Ramos (cell line): Measurements from ENCODE around the gene MYO1G.

Experiments
- in situ Hi-C: fragments of 300-500 bp; cut with MboI; formaldehyde crosslinking; loops from one replicate; pipeline ENCODE4 v1.14.3; 2022; ENCODE audit warnings: low sequenced_read_pairs; ENCODE audit not compliant: unreplicated experiment

MYO1G gene

GRCh38 chr7:44983742-44984477 lies 5.1 kb upstream of the MYO1G start:
- in situ Hi-C loops, result loop anchor here (25.0 kb wide), 1 partner anchor 897 kb away; the partner anchor contains the start of gene POLM

- in situ Hi-C loops, result loop anchor here (25.0 kb wide), 1 partner anchor 896 kb away; the partner anchor contains the start of gene POLM
Measured at GRCh38 chr7:44982970-44983369, 4.2 kb upstream of the MYO1G start.

DNA sequence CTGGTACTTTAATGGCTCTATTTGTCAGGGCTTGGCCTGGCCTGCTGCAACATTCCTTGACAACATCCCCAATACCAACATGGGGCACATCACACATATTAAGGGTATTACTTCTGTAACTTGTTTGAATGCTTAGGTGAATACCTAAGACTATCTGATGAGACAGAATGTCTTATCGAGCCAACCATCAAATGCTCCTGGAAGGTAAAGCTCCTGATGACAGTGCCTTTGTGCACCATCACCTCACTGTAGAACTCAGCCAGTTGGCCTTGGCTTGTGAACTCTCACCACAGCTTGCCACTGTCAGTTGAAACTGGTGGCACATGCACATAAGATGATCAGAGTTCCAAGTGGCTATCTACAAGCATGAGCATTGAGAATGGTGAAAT lies 3.7 kb upstream of the MYO1G start:
- in situ Hi-C loops, result loop anchor here (25.0 kb wide), 1 partner anchor 895 kb away; the partner anchor contains the start of gene POLM

- in situ Hi-C loops, result loop anchor here (25.0 kb wide), 1 partner anchor 894 kb away; the partner anchor contains the start of gene POLM
Measured at GRCh38 chr7:44981035-44981706, 2.4 kb upstream of the MYO1G start.

- in situ Hi-C loops, result loop anchor here (25.0 kb wide), 1 partner anchor 893 kb away; the partner anchor contains the start of gene POLM
Measured at GRCh38 chr7:44980393-44981034, 1.7 kb upstream of the MYO1G start.

- in situ Hi-C loops, result loop anchor here (10.0 to 25.0 kb wide), 2 partner anchors 155 to 892 kb away; partner anchors contain the start of gene POLM
Measured at GRCh38 chr7:44979481-44980392, 922 bp upstream of the MYO1G start.

- in situ Hi-C loops, result loop anchor here (10.0 to 25.0 kb wide), 2 partner anchors 157 to 891 kb away; partner anchors contain the start of gene POLM
Measured at GRCh38 chr7:44977959-44978335, 868 bp downstream of the MYO1G start.

DNA sequence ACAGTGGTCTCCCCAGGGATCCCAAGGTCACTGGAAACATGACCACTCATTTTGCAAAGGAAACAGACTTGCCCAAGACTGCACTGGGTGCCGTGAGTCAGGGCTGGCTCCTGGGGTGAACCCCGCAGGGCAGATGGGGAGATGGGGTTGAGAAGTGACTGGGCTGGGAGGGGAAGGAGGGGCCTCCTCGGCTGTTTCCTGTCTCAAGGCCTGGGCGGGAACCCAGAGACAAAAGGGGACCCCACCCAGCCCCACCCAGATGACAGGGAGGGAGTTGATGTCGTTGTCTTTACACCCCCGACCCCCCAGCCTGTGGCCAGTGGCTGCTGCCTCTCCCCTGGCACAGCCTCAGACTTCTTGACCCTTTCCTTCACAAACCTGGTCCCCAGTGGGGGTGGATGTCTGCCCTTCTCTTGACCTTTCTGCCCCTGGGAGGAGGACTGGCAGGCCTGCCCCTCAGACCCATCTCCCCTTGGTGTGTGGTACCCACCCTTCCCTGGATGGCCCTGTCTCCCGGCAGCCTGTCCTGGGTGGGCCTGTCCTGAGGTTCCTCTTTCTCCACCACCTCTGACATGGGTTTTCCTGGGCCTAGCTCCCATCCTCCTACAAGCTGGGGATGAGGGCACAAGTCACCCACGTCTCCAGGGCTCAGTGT lies 1.4 kb downstream of the MYO1G start:
- in situ Hi-C loops, result loop anchor here (10.0 to 25.0 kb wide), 2 partner anchors 157 to 890 kb away; partner anchors contain the start of gene POLM

GRCh38 chr7:44976746-44977196 lies 2.0 kb downstream of the MYO1G start:
- in situ Hi-C loops, result loop anchor here (10.0 to 25.0 kb wide), 2 partner anchors 158 to 889 kb away; partner anchors contain the start of gene POLM

GRCh38 chr7:44976040-44976745 lies 2.6 kb downstream of the MYO1G start:
- in situ Hi-C loops, result loop anchor here (10.0 to 25.0 kb wide), 2 partner anchors 159 to 889 kb away; partner anchors contain the start of gene POLM

- in situ Hi-C loops, result loop anchor here (10.0 to 25.0 kb wide), 2 partner anchors 159 to 888 kb away; partner anchors contain the start of gene POLM
Measured at GRCh38 chr7:44975331-44976039, 3.3 kb downstream of the MYO1G start.

GRCh38 chr7:44974549-44974948 lies 4.3 kb downstream of the MYO1G start:
- in situ Hi-C loops, result loop anchor here (10.0 kb wide), 1 partner anchor 160 kb away; no protein-coding TSS in a partner anchor

- in situ Hi-C loops, result loop anchor here (10.0 kb wide), 1 partner anchor 161 kb away; no protein-coding TSS in a partner anchor
Measured at GRCh38 chr7:44973610-44974401, 5.0 kb downstream of the MYO1G start.

GRCh38 chr7:44972562-44972961 lies 6.3 kb downstream of the MYO1G start:
- in situ Hi-C loops, result loop anchor here (10.0 kb wide), 1 partner anchor 162 kb away; no protein-coding TSS in a partner anchor

- in situ Hi-C loops, result loop anchor here (10.0 kb wide), 1 partner anchor 163 kb away; no protein-coding TSS in a partner anchor
Measured at GRCh38 chr7:44971902-44972441, 6.8 kb downstream of the MYO1G start.
